Duodenal mucosa (tissue), 2 donors: Measurements from ENCODE around the gene ADAMTS7.
"Not testable (repeated sequence)": the region's sequence is repeated elsewhere in the genome, so short reads cannot be mapped to it uniquely, and the experiment has no call there.

ENCODE experiments used
- H3K27ac ChIP-seq: one replicate; pipeline ENCODE4 v1.7.0; 2013; ENCODE audit warnings: low read depth, low read length
- H3K27me3 ChIP-seq, 2 donors: one replicate each; pipeline ENCODE4 v1.7.0; 2013; ENCODE audit warnings: low read length in 2 of 2, control low read depth in 1 of 2; ENCODE audit not compliant: insufficient read depth in 2 of 2, control insufficient read depth in 1 of 2
- H3K36me3 ChIP-seq, 2 donors: one replicate each; pipeline ENCODE4 v1.7.0; 2013; ENCODE audit warnings: low read length in 2 of 2, control low read depth in 1 of 2; ENCODE audit not compliant: insufficient read depth in 2 of 2, control insufficient read depth in 1 of 2
- H3K4me1 ChIP-seq, 2 donors: one replicate each; pipeline ENCODE4 v1.7.0; 2013; ENCODE audit warnings: low read length in 2 of 2, control low read depth in 1 of 2; ENCODE audit not compliant: insufficient read depth in 2 of 2, control insufficient read depth in 1 of 2
- H3K4me3 ChIP-seq, 2 donors: one replicate each; pipeline ENCODE4 v1.7.0; 2013; ENCODE audit warnings: low read length in 2 of 2, low read depth in 1 of 2
- H3K9ac ChIP-seq, 2 donors: one replicate each; pipeline ENCODE4 v1.7.0; 2013; ENCODE audit warnings: low read length in 2 of 2, low read depth in 1 of 2
- H3K9me3 ChIP-seq, 2 donors: one replicate each; pipeline ENCODE4 v1.7.0; 2013; ENCODE audit warnings: low read length in 2 of 2, control low read depth in 1 of 2; ENCODE audit not compliant: control insufficient read depth in 1 of 2

ADAMTS7 gene

GRCh38 chr15:78766041-78766440 lies 45.2 kb downstream of the ADAMTS7 start:
- peaks cover 0 to 6% of the 10 kb centered on the region in 2 donors for H3K4me1 ChIP-seq
- H3K9me3 ChIP-seq = no peaks in the 10 kb centered on the region

GRCh38 chr15:78765154-78765860 lies 46.0 kb downstream of the ADAMTS7 start:
- not testable (repeated sequence) for H3K9ac ChIP-seq, H3K9me3 ChIP-seq, H3K27me3 ChIP-seq, H3K4me3 ChIP-seq, H3K4me1 ChIP-seq, H3K36me3 ChIP-seq, H3K27ac ChIP-seq

More at GRCh38 chr15:78766041-78766440, 45.2 kb downstream of the ADAMTS7 start:
- H3K36me3 ChIP-seq = no peaks in the 10 kb centered on the region
- no peak overlapping the region for H3K27ac ChIP-seq
- H3K9ac ChIP-seq = no peak overlapping the region
- H3K27me3 ChIP-seq = no peaks in the 10 kb centered on the region
- no peak overlapping the region for H3K4me3 ChIP-seq

- not testable (repeated sequence) for H3K4me1 ChIP-seq, H3K27me3 ChIP-seq, H3K36me3 ChIP-seq, H3K27ac ChIP-seq, H3K9me3 ChIP-seq, H3K4me3 ChIP-seq, H3K9ac ChIP-seq
These were observed 46.7 kb downstream of the ADAMTS7 start for GRCh38 chr15:78764340-78765153.

GRCh38 chr15:78763796-78764241 lies 47.4 kb downstream of the ADAMTS7 start:
- Histone ChIP-seq H3K4me1 (peaks cover 0 to 7% of the 10 kb centered on the region in 2 donors), H3K27me3 (no peaks in the 10 kb centered on the region), H3K36me3 (no peaks in the 10 kb centered on the region), H3K27ac (no peak overlapping the region), H3K4me3 (no peak overlapping the region), H3K9me3 (no peaks in the 10 kb centered on the region), H3K9ac (no peak overlapping the region)

GRCh38 chr15:78762985-78763795 lies 48.1 kb downstream of the ADAMTS7 start:
- no peak overlapping the region for H3K27ac ChIP-seq
- H3K4me1 ChIP-seq = peaks cover 0 to 7% of the 10 kb centered on the region in 2 donors

GRCh38 chr15:78762386-78762961 lies 48.8 kb downstream of the ADAMTS7 start:
- not testable (repeated sequence) for H3K9ac ChIP-seq, H3K4me3 ChIP-seq, H3K4me1 ChIP-seq, H3K27me3 ChIP-seq, H3K9me3 ChIP-seq, H3K36me3 ChIP-seq, H3K27ac ChIP-seq

More at GRCh38 chr15:78762985-78763795, 48.1 kb downstream of the ADAMTS7 start:
- Histone ChIP-seq H3K9ac (no peak overlapping the region), H3K4me3 (no peak overlapping the region), H3K27me3 (no peaks in the 10 kb centered on the region), H3K9me3 (no peaks in the 10 kb centered on the region), H3K36me3 (no peaks in the 10 kb centered on the region)

GRCh38 chr15:78761891-78762385 lies 49.3 kb downstream of the ADAMTS7 start:
- H3K4me1 ChIP-seq = peaks cover 0 to 7% of the 10 kb centered on the region in 2 donors
- H3K9me3 ChIP-seq = no peaks in the 10 kb centered on the region
- no peak overlapping the region for H3K4me3 ChIP-seq
- peak overlapping the region; percentile 10 for H3K27ac ChIP-seq
- no peaks in the 10 kb centered on the region for H3K36me3 ChIP-seq
- H3K9ac ChIP-seq = no peak overlapping the region
- no peaks in the 10 kb centered on the region for H3K27me3 ChIP-seq

GRCh38 chr15:78761475-78761874 lies 49.8 kb downstream of the ADAMTS7 start:
- H3K27ac ChIP-seq = not testable (repeated sequence)

GRCh38 chr15:78761020-78761419 lies 50.2 kb downstream of the ADAMTS7 start:
- Histone ChIP-seq H3K27me3 (no peaks in the 10 kb centered on the region), H3K4me3 (no peak overlapping the region), H3K27ac (no peak overlapping the region), H3K9ac (no peak overlapping the region), H3K36me3 (no peaks in the 10 kb centered on the region), H3K4me1 (peaks cover 0 to 7% of the 10 kb centered on the region in 2 donors), H3K9me3 (no peaks in the 10 kb centered on the region)

More at GRCh38 chr15:78761475-78761874, 49.8 kb downstream of the ADAMTS7 start:
- not testable (repeated sequence) for H3K9ac ChIP-seq, H3K36me3 ChIP-seq, H3K4me3 ChIP-seq, H3K4me1 ChIP-seq, H3K9me3 ChIP-seq, H3K27me3 ChIP-seq
